ENCODE data around the gene SPRYD7.
"Not testable (repeated sequence)": the region's sequence is repeated elsewhere in the genome, so short reads cannot be mapped to it uniquely, and the experiment has no call there.

SPRYD7 gene

GRCh38 chr13:49933511-49933910, 2.6 kb downstream of the SPRYD7 start:
- DNase-seq (ENCODE audit: low spot score), result no peak
- TF ChIP-seq CTCF (IDR thresholded peaks at IDR 0.05), result no peak
- no peak overlapping the region for H3K4me3 ChIP-seq
- no peak overlapping the region for H3K27ac ChIP-seq

- no peak for DNase-seq (ENCODE audit: low spot score)
- H3K27ac ChIP-seq, result no peak overlapping the region
- no peak overlapping the region for H3K4me3 ChIP-seq
- TF ChIP-seq CTCF (IDR thresholded peaks at IDR 0.05), result no peak
Measured at GRCh38 chr13:49932868-49933267, 3.3 kb downstream of the SPRYD7 start.

- no peak overlapping the region for H3K4me3 ChIP-seq
- no peak for TF ChIP-seq CTCF (IDR thresholded peaks at IDR 0.05)
- no peak for DNase-seq (ENCODE audit: low spot score)
- no peak overlapping the region for H3K27ac ChIP-seq
Measured at GRCh38 chr13:49932066-49932465, 4.1 kb downstream of the SPRYD7 start.

DNA sequence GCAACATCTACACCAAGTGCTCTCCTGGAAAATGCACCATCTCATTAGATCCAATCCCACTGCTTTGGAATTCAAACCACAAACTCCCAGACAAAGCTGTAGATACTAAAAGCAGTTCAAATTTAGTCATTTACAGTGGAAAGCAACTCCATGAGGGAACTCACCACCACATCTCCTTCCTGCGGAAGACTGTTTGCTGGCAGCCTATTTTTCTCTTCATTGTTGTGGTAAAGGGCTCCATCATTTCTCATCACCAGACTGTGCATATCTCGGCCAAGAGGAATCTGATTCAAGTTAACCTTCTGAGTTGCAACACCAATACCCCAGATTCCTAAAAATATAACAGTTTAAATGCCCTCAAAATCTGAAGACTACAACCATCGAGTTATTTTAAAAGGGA, 8.4 kb downstream of the SPRYD7 start:
- no peak for TF ChIP-seq CTCF (IDR thresholded peaks at IDR 0.05)
- no peak overlapping the region for H3K27ac ChIP-seq
- DNase-seq (ENCODE audit: low spot score), result no peak
- H3K4me3 ChIP-seq, result no peak overlapping the region

GRCh38 chr13:49925881-49926418, 10.2 kb downstream of the SPRYD7 start:
- TF ChIP-seq CTCF (IDR thresholded peaks at IDR 0.05), result no peak
- Histone ChIP-seq H3K27ac (no peak overlapping the region), H3K4me3 (no peak overlapping the region)
- no peak for DNase-seq (ENCODE audit: low spot score)

DNA sequence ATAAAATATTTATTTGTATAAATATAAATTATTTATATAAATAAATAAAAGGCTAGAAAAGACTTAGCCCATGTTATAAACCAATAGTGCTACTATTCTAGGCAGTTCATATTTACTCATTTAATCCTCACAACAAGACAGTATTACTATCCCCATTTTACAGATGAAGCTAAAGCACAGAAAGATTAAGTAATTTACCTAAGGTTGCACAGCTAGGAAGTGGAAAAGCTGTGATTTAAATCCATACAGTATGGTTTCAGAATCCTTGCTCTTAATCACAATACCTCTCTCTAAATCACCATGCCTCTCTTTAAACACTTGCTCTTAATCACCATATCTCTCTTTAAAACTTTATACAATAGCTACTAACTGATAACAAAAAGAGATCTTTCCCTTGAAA, 13.8 kb downstream of the SPRYD7 start:
- no peak overlapping the region for H3K4me3 ChIP-seq
- H3K27ac ChIP-seq, result no peak overlapping the region
- DNase-seq (ENCODE audit: low spot score), result no peak
- no peak for TF ChIP-seq CTCF (IDR thresholded peaks at IDR 0.05)

DNA sequence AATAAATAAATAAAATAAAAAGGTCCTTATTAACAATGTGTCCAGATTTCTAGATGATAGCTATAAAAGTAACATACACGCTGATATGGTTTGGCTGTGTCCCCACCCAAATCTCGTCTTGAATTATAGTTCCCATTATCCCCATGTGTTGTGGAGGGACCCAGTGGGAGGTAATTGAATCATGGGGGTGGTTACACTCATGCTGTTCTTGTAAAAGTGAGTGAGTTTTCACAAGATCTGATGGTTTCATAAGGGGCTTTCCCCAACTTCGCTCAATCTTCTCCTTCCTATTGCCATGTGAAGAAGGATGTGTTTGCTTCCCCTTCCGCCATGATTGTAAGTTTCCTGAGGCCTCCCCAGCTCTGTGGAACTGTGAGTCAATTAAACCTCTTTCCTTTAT, 15.2 kb downstream of the SPRYD7 start:
- not testable (repeated sequence) for H3K4me3 ChIP-seq; DNase-seq (ENCODE audit: low spot score); H3K27ac ChIP-seq

DNA sequence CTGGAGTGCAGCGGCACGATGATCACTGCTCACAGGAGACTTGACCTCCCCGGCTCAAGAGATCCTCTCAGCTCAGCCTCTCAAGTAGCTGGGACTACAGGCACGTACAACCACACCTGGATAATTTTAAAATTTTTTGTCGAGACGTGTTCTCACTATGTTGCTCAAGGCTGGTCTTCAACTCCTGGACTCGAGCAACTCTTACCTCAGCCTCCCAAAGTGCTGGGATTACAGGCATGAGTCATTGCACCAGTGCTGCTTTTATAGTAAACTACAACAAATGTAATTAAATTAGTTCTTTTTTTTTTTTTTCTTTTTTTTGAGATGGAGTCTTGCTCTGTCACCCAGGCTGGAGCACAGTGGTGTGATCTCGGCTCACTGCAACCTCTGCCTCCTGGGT, 18.0 kb downstream of the SPRYD7 start:
- H3K4me3 ChIP-seq; H3K27ac ChIP-seq; DNase-seq (ENCODE audit: low spot score): not testable (repeated sequence)
